ENCODE measurements around the gene CHPT1.

DNA sequence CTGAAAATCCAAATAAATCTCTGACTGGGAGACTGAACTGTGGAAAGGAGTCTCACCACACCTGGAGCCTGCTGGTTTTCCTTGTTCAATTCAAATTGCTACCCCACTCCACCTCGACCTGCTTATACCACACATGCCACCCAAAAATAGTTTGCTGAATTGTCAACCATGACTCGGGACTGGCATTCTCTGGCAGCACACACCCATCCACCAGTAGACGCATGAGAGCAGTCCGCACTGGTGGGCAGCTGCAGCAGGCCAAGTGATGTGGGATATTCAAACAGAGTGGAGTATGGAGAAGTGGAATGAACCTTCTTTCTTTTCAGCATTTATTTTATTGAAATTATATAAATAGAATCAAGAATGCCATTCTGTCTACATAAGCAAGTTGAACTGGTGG lies 80.5 kb downstream of the CHPT1 start:
- TF ChIP-seq, protein P1, sequence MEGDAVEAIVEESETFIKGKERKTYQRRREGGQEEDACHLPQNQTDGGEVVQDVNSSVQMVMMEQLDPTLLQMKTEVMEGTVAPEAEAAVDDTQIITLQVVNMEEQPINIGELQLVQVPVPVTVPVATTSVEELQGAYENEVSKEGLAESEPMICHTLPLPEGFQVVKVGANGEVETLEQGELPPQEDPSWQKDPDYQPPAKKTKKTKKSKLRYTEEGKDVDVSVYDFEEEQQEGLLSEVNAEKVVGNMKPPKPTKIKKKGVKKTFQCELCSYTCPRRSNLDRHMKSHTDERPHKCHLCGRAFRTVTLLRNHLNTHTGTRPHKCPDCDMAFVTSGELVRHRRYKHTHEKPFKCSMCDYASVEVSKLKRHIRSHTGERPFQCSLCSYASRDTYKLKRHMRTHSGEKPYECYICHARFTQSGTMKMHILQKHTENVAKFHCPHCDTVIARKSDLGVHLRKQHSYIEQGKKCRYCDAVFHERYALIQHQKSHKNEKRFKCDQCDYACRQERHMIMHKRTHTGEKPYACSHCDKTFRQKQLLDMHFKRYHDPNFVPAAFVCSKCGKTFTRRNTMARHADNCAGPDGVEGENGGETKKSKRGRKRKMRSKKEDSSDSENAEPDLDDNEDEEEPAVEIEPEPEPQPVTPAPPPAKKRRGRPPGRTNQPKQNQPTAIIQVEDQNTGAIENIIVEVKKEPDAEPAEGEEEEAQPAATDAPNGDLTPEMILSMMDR (IDR thresholded peaks at IDR 0.05; ENCODE audit: insufficient read depth, low read length, poor library complexity, severe bottlenecking): no peak
- TF ChIP-seq EZH2phosphoT487 (conservative IDR thresholded peaks at IDR 0.05; ENCODE audit: low read length): no peak

Measured in SU-DHL-6 (cell line).